GM18517 (cell line): ENCODE data around the gene THSD8.

Experiments used
- ATAC-seq: cut with Tn5 transposase; IDR thresholded peaks from one replicate; pipeline ENCODE4 v1.9.1; 2021; ENCODE audit warnings: mild to moderate bottlenecking, moderate library complexity; ENCODE audit not compliant: unreplicated experiment

The THSD8 gene

DNA sequence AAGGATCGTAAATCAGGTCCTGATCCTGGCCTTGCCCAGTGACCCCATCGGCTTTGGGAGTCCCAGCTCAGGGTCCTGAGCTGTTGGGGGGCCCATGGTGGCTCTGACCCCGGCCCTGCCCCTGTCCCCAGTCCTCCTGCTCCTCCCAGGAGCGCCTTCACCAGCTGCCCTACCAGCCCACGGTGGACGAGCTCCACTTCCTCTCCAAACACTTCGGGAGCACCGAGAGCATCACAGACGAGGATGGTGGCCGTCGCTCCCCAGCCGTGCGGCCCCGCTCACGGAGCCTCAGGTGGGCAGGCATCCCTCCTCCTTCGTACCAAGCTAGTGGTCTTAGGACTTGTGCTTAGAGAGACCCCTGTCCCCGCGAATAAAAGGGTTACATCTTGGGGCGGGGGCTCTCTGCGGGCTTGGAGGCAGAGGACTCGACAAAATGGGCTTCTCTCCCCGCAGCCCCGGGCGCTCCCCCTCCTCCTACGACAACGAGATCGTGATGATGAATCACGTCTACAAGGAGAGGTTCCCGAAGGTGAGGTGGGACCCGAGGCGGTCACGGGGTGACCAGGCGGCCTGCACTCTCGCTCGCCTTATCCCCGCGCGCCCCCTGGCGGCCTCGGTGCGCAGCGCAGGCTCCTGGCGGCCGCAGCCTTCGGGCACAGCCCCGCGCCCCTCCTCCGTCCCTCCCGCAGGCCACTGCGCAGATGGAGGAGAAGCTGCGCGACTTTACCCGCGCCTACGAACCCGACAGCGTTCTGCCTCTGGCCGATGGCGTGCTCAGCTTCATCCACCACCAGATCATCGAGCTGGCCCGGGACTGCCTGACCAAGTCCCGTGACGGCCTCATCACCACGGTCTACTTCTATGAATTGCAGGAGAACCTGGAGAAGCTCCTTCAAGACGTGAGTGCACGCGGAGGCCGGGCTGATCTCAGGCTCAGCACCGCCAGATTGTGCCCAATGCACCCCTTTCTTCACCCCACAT, 45.6 kb downstream of the THSD8 start:
- peak; percentile 59 for ATAC-seq
